Common myeloid progenitor, CD34-positive (primary cell): Measurements from ENCODE around the gene CNNM1.

ENCODE experiments used
- CTCF ChIA-PET: fragments of 350-600 bp; sonication (Branson Sonifier 250); formaldehyde crosslinking; loops from one replicate; lab custom pipeline; 2021; ENCODE audit warnings: antibody characterized with exemption; lab: Charles Lee
- POLR2A ChIA-PET: fragments of 350-600 bp; sonication (Branson Sonifier 250); formaldehyde crosslinking; loops from one replicate; lab custom pipeline; 2021; ENCODE audit warnings: antibody characterized with exemption; lab: Charles Lee
- DNase-seq, 3 donors: peaks; one replicate each; pipeline versions ENCODE4 v3.0.0 to v3.0.0-alpha.2; 2013
- H3K27ac ChIP-seq, 2 experiments: 1 replicate in 1 of 2; 2 replicates in 1 of 2; pipeline ENCODE4 v1.7.0; 2013; ENCODE audit warnings: inconsistent platforms in 2 of 2, low read length in 2 of 2, mild to moderate bottlenecking in 2 of 2, low read depth in 1 of 2, moderate library complexity in 1 of 2; ENCODE audit not compliant: severe bottlenecking in 2 of 2, insufficient read depth in 1 of 2, poor library complexity in 1 of 2
- H3K27me3 ChIP-seq, 5 experiments: replicated peaks in 2 of 5; 1 replicate in 3 of 5; 2 replicates in 2 of 5; pipeline versions ENCODE4 v1.6.1 to v1.7.0; 2013; ENCODE audit warnings: low read length in 4 of 5, mild to moderate bottlenecking in 2 of 5, moderate library complexity in 2 of 5, inconsistent platforms in 1 of 5; ENCODE audit not compliant: insufficient read depth in 5 of 5, control insufficient read depth in 4 of 5
- H3K36me3 ChIP-seq, 4 experiments: 1 replicate in 2 of 4; 2 replicates in 2 of 4; pipeline versions ENCODE4 v1.6.1 to v1.7.0; 2013; ENCODE audit warnings: low read length in 3 of 4, control low read depth in 1 of 4, mild to moderate bottlenecking in 1 of 4; ENCODE audit not compliant: control insufficient read depth in 4 of 4, insufficient read depth in 4 of 4
- H3K4me1 ChIP-seq, 4 experiments: 1 replicate in 3 of 4; 2 replicates in 1 of 4; pipeline versions ENCODE4 v1.6.1 to v1.7.1; 2013; ENCODE audit warnings: low read length in 3 of 4, mild to moderate bottlenecking in 3 of 4, control low read depth in 1 of 4, inconsistent platforms in 1 of 4, moderate library complexity in 1 of 4; ENCODE audit not compliant: control insufficient read depth in 4 of 4, insufficient read depth in 4 of 4; ENCODE audit errors: control extremely low read depth in 1 of 4
- H3K4me3 ChIP-seq, 7 experiments: 1 replicate in 4 of 7; 2 replicates in 3 of 7; pipeline versions ENCODE4 v1.5.1 to v1.7.0; 2013; ENCODE audit warnings: mild to moderate bottlenecking in 7 of 7, low read length in 6 of 7, moderate library complexity in 6 of 7, inconsistent platforms in 2 of 7, low read depth in 2 of 7, control low read depth in 1 of 7; ENCODE audit not compliant: insufficient read depth in 4 of 7, control insufficient read depth in 1 of 7; ENCODE audit errors: extremely low read depth in 1 of 7
- H3K9me3 ChIP-seq, 5 experiments: 1 replicate in 4 of 5; 2 replicates in 1 of 5; pipeline versions ENCODE4 v1.6.1 to v1.7.1; 2013; ENCODE audit warnings: low read length in 4 of 5, mild to moderate bottlenecking in 2 of 5, inconsistent platforms in 1 of 5, low read depth in 1 of 5, moderate library complexity in 1 of 5; ENCODE audit not compliant: control insufficient read depth in 4 of 5, insufficient read depth in 2 of 5; ENCODE audit errors: control extremely low read depth in 1 of 5
- WGBS: methylation state at CpG from one replicate; pipeline ENCODE4 v1.1.5; 2013; ENCODE audit not compliant: insufficient coverage; 5-methylcytosine and 5-hydroxymethylcytosine counted together

CNNM1 gene

DNA sequence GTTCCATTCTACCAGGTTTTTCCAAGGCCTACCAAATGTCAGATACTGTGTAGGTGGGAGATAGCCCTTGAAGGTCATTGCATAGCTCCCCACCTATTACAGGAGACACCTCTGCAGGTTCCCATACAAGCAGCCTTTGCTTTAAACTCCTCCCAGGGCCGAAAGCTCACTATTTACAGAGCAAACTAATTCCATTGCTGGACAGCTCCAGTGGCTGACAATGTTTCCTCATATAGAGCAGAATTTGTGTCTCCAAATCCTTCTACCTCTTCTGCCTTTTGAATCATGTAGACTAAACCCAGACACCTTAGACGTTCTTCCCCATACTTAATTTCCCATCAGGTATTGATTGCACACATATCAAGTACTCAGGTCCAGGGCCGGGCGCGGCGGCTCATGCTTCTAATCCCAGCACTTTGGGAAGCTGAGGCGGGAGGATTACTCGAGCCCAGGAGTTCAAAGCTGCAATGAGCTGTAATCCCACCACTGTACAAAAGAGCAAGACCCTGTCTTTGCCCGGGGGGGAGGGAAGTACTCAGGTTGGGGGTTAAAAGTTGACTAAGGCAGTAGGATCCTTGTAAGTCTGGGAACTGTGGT lies 2.1 kb downstream of the CNNM1 start:
- no peaks in the 10 kb centered on the region for H3K9me3 ChIP-seq

DNA sequence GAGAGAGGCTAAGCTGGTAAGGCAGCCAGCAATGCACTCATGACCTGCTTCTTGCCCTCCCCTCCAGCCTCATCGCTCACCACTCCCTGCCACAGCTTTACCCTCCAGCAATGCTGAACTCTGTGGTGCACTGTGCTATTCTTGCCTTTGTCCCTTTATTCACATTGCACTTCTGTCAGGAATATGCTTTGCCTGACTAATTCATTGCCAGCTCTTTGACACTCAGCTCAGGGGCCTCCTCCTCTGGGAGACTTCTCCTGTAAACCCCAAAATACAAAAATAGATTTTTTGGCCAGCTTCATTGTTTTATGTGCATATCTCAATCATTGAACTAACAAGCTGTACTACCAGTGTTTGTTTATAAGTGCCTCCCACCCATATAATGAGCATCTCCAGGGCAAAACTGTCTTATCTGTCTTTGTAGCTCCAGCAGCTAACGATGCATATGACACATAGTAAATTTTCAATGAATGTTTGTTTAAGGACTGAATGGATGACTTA lies 8.2 kb downstream of the CNNM1 start:
- Histone ChIP-seq H3K9me3 (no peaks in the 10 kb centered on the region), H3K27me3 (no peaks in the 10 kb centered on the region), H3K4me1 (no peaks in the 10 kb centered on the region), H3K27ac (no peak overlapping the region), H3K36me3 (peaks cover 0 to 3% (median 0%) of the 10 kb centered on the region in 4 experiments), H3K4me3 (no peak overlapping the region)
- POLR2A ChIA-PET, result no interaction called here
- no peak for DNase-seq
- 100% methylated on average over 1 of the region's 2 CpGs for WGBS
- CTCF ChIA-PET, result interaction anchor here (1.4 kb wide), 1 partner anchor 9 kb away, joined by 4 read pairs; no protein-coding TSS in a partner anchor

More for the DNA sequence above, 2.1 kb downstream of the CNNM1 start:
- H3K27ac ChIP-seq, result no peak overlapping the region
- peak in 2 of 3 donors; percentile 32 to 43 for DNase-seq
- ChIA-PET CTCF (no interaction called here), POLR2A (no interaction called here)
- H3K36me3 ChIP-seq, result peaks cover 0 to 3% (median 0%) of the 10 kb centered on the region in 4 experiments
- H3K4me3 ChIP-seq, result no peak overlapping the region
- H3K4me1 ChIP-seq, result peaks cover 0 to 22% (median 18%) of the 10 kb centered on the region in 4 experiments
- H3K27me3 ChIP-seq, result peaks cover 0 to 9% (median 3%) of the 10 kb centered on the region in 5 experiments
- 97% methylated on average over 8 of the region's 9 CpGs for WGBS

DNA sequence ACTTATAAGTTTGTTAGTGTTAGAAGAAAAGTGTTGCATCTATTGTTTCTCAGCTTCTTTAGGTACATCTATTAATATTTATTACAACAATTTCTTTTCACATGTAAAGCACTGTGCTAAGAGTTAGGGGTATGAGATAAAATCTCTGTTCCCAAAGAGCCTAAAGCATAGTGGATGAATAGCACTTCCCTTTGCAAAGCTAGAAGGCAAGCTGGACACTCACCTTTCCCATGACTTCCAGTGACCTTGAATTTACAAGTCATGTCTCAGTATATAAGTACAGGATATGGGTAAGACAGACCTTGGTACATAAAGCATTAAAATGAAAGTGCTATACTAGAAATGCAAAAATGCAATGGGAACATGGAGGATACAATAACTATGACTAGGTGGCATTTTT lies 8.7 kb downstream of the CNNM1 start:
- H3K4me1 ChIP-seq, result no peaks in the 10 kb centered on the region
- ChIA-PET POLR2A (no interaction called here), CTCF (interaction anchor here (1.4 kb wide), 1 partner anchor 9 kb away, joined by 4 read pairs; no protein-coding TSS in a partner anchor)
- H3K9me3 ChIP-seq, result no peaks in the 10 kb centered on the region
- no peak overlapping the region for H3K4me3 ChIP-seq
- H3K27ac ChIP-seq, result no peak overlapping the region
- peaks cover 0 to 3% (median 0%) of the 10 kb centered on the region in 4 experiments for H3K36me3 ChIP-seq
- H3K27me3 ChIP-seq, result no peaks in the 10 kb centered on the region
- no peak for DNase-seq

GRCh38 chr10:99339077-99339476 lies 9.9 kb downstream of the CNNM1 start:
- no peaks in the 10 kb centered on the region for H3K9me3 ChIP-seq
- peaks cover 0 to 3% (median 0%) of the 10 kb centered on the region in 4 experiments for H3K36me3 ChIP-seq
- H3K4me1 ChIP-seq, result no peaks in the 10 kb centered on the region
- DNase-seq, result no peak
- H3K4me3 ChIP-seq, result no peak overlapping the region
- CTCF ChIA-PET, result no interaction called here
- no peaks in the 10 kb centered on the region for H3K27me3 ChIP-seq
- POLR2A ChIA-PET, result no interaction called here
- no peak overlapping the region for H3K27ac ChIP-seq
- whole genome bisulfite sequencing, result 100% methylated on average over 1 of the region's 1 CpG

DNA sequence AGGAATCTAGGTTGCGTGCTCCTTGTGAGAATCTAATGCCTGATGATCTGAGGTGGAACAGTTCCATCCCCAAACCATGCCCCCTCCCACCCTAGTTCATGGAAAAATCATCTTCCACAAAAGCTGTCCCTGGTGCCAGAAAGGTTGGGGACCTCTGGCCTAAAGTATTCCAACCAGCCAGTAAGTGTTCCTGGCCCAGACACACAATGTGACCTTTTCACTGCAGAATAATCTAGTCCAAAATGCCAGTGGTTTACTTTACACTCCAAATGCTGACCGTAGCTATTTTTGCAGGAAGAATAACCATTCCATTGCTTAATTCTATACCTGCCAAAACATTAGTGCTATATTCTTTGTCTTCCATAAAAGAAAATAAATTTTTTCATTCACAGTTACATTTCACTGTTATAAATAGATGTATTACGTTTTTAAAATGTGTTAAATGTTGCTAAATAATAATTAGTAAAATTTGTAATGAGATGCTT lies 10.4 kb downstream of the CNNM1 start:
- Histone ChIP-seq H3K9me3 (no peaks in the 10 kb centered on the region), H3K36me3 (peaks cover 0 to 2% (median 0%) of the 10 kb centered on the region in 4 experiments), H3K27me3 (no peaks in the 10 kb centered on the region), H3K27ac (no peak overlapping the region), H3K4me3 (no peak overlapping the region), H3K4me1 (no peaks in the 10 kb centered on the region)
- no CpG with 5 or more reads among the region's 3 CpGs for WGBS
- DNase-seq, result no peak
- ChIA-PET CTCF (no interaction called here), POLR2A (no interaction called here)

DNA sequence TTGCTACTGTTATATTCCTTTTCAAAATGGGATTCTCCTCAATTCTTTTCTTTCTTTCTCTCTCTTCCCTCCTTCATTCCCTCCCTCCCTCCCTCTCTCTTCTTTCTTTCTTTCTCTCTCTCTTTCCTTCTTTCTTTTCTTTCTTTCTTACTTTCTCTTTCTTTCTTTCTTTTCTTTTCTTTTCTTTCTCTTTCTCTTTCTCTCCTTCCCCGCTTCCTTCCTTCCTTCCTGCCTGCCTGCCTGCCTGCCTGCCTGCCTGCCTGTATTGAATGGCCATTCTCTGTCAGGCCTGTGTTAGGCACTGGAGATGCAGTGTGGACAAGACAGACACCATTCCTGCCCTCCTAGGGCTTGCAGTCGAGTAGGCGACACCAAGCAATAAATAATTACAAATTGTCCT lies 11.5 kb downstream of the CNNM1 start:
- WGBS, result 90% methylated on average over 2 of the region's 3 CpGs

GRCh38 chr10:99341248-99341647 lies 12.1 kb downstream of the CNNM1 start:
- no peaks in the 10 kb centered on the region for H3K27me3 ChIP-seq
- H3K4me1 ChIP-seq, result no peaks in the 10 kb centered on the region
- ChIA-PET POLR2A (no interaction called here), CTCF (interaction anchor here (0.6 kb wide), 1 partner anchor 1300 kb away, joined by 3 read pairs; no protein-coding TSS in a partner anchor)
- H3K27ac ChIP-seq, result no peak overlapping the region
- H3K36me3 ChIP-seq, result no peaks in the 10 kb centered on the region
- H3K4me3 ChIP-seq, result no peak overlapping the region
- DNase-seq, result no peak
- 9% methylated on average over 1 of the region's 3 CpGs for WGBS
- H3K9me3 ChIP-seq, result no peaks in the 10 kb centered on the region

More for the DNA sequence above, 11.5 kb downstream of the CNNM1 start:
- Histone ChIP-seq H3K27ac (no peak overlapping the region), H3K9me3 (no peaks in the 10 kb centered on the region), H3K4me3 (no peak overlapping the region), H3K4me1 (no peaks in the 10 kb centered on the region), H3K27me3 (no peaks in the 10 kb centered on the region), H3K36me3 (no peaks in the 10 kb centered on the region)
- ChIA-PET CTCF (no interaction called here), POLR2A (no interaction called here)
- no peak for DNase-seq
